GM21825 (cell line): Measurements from ENCODE around the gene SLC36A1.

Source experiments
- ATAC-seq: cut with Tn5 transposase; IDR thresholded peaks from one replicate; pipeline ENCODE4 v1.9.1; 2021; ENCODE audit warnings: mild to moderate bottlenecking, moderate library complexity; ENCODE audit not compliant: unreplicated experiment

Gene SLC36A1

GRCh38 chr5:151451626-151452520 lies 4.5 kb downstream of the SLC36A1 start:
- ATAC-seq = peak; percentile 51

GRCh38 chr5:151454166-151454565 lies 6.8 kb downstream of the SLC36A1 start:
- no peak for ATAC-seq

- ATAC-seq = no peak
Measured at GRCh38 chr5:151454889-151455288, 7.5 kb downstream of the SLC36A1 start.

- ATAC-seq = no peak
Measured at GRCh38 chr5:151456321-151456940, 9.0 kb downstream of the SLC36A1 start.

GRCh38 chr5:151458314-151458713 lies 10.9 kb downstream of the SLC36A1 start:
- ATAC-seq = no peak

- no peak for ATAC-seq
Measured at GRCh38 chr5:151459680-151460324, 12.4 kb downstream of the SLC36A1 start.

- peak; percentile 79 for ATAC-seq
Measured at GRCh38 chr5:151461312-151461711, 13.9 kb downstream of the SLC36A1 start.

- ATAC-seq = no peak
Measured at GRCh38 chr5:151463137-151464029, 16.0 kb downstream of the SLC36A1 start.

- no peak for ATAC-seq
Measured at GRCh38 chr5:151464101-151464500, 16.7 kb downstream of the SLC36A1 start.

GRCh38 chr5:151465476-151465875 lies 18.1 kb downstream of the SLC36A1 start:
- no peak for ATAC-seq

- no peak for ATAC-seq
Measured at GRCh38 chr5:151467576-151467975, 20.2 kb downstream of the SLC36A1 start.

GRCh38 chr5:151469386-151469785 lies 22.0 kb downstream of the SLC36A1 start:
- ATAC-seq = no peak

GRCh38 chr5:151469992-151470391 lies 22.6 kb downstream of the SLC36A1 start:
- no peak for ATAC-seq

- ATAC-seq = no peak
Measured at GRCh38 chr5:151470439-151470838, 23.0 kb downstream of the SLC36A1 start.

- no peak for ATAC-seq
Measured at GRCh38 chr5:151471276-151471675, 23.9 kb downstream of the SLC36A1 start.

- no peak for ATAC-seq
Measured at GRCh38 chr5:151474799-151475198, 27.4 kb downstream of the SLC36A1 start.

- ATAC-seq = no peak
Measured at GRCh38 chr5:151475388-151475787, 28.0 kb downstream of the SLC36A1 start.

- no peak for ATAC-seq
Measured at GRCh38 chr5:151476016-151476415, 28.6 kb downstream of the SLC36A1 start.

- no peak for ATAC-seq
Measured at GRCh38 chr5:151477101-151477500, 29.7 kb downstream of the SLC36A1 start.

GRCh38 chr5:151480384-151481293 lies 33.2 kb downstream of the SLC36A1 start:
- no peak for ATAC-seq
